Loucy (cell line): ENCODE measurements around the gene GALNT10.

ENCODE experiments used
- CTCF ChIP-seq: fragments of 200-600 bp; sonication (generic); conservative IDR thresholded peaks from 2 replicates; pipeline ENCODE4 v1.5.1; 2014; ENCODE audit warnings: mild to moderate bottlenecking, antibody characterized with exemption, low read length
- EZH2phosphoT487 ChIP-seq: fragments of 200-600 bp; IDR thresholded peaks from 2 replicates; pipeline ENCODE4 v1.6.1; 2018; ENCODE audit warnings: antibody characterized with exemption, mild to moderate bottlenecking, moderate library complexity, borderline replicate concordance

DNA sequence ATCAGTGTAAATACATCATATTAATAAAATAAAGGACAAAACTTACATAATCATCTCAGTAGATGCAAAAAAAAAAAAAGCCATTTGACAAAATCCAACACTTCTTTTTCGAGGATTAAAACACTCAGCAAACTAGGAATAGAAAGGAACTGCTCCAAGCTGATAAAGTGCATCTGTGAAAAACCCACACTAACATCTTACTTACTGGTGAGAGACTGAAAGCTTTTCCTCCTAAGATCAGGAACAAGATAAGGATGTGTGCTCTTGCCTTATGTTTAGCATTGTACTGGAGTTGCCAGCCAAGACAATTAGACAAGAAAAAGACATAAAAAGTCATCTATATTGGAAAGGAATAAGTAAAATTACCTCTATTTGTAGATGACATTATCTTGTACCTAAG, 135.0 kb downstream of the GALNT10 start:
- TF ChIP-seq CTCF (no peak), EZH2phosphoT487 (no peak)
